ENCODE data around the gene NHP2. TPM values are rescaled to one million over a fixed set of nuclear protein-coding genes. Genes with fewer than 3 reads are reported as not detected.

NHP2 gene
- total RNA-seq, 1 experiment from 2014 or later = 470 TPM

DNA sequence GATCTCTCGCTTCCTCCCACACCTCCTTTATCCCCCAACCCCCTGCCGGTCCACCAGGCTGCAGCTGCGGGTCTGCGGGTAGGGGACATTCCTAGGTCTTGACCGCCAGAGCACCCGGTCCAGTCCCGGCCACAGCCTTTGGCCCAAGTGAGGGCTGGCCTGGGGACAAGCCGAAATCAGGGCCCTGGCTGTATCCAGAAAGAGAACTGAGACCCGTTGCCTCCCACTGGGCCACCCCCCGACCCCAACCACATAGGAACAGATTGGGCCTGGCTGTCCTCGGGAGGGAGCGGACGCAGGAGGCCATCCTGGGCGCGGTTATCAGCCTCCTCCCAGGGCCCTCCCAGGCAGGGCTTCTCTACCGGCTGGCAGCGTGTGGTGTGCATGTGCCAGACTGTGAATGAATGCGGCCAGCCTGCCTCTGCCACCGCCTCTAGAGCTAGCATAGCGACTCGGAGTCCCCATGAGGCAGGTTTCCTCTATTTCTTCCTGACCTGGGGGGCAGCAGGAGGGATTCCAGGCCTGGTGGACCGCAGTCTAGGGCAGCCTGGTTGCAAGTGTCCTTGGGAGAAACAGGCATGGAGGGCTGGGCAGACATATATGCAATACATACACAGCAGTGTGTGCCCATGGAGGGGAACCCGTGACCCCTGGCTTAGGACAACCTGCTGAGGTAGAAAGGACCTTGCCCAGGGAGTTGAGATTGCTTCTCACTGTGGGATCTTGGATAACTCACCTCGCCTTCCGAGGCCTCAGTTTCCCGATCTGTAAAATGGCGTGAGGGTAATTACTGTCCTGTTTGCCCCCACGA, 39.2 kb downstream of the NHP2 start:
- no peak for DNase-seq (ENCODE audit: low spot score)

- DNase-seq (ENCODE audit: low spot score) = no peak
These were observed 39.8 kb downstream of the NHP2 start for GRCh38 chr5:178113841-178114324.

- DNase-seq (ENCODE audit: low spot score) = peak; percentile 35
These were observed 40.4 kb downstream of the NHP2 start, which contains the start of gene N4BP3 for GRCh38 chr5:178113141-178113787. TSS of gene N4BP3 (plus strand) at chr5:178113532. CDS start at chr5:178119584, 6,052 bp downstream.

- DNase-seq (ENCODE audit: low spot score) = no peak
These were observed 41.1 kb downstream of the NHP2 start for GRCh38 chr5:178112545-178112944.

GRCh38 chr5:178111925-178112324, 41.8 kb downstream of the NHP2 start:
- no peak for DNase-seq (ENCODE audit: low spot score)

DNA sequence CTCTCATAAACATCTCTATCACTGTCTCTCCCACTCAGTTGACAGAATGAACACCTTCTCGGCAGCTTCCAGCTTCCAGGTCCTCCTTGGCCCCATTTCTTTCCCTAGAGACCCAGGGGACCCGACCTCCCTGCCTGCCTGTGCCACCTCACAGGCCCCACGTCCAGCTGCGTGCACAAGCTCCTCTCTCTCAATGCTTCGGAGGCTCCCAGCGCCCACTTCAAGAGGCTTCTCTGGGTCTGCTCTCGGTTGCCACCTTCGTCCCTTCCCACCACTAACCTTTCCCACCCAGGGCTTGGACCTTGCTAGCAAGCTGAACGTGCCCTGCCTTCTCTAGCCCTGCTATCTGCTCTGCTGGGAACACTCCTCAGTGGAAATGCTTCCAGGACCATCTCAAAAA, 43.2 kb downstream of the NHP2 start:
- no peak for DNase-seq (ENCODE audit: low spot score)

- DNase-seq (ENCODE audit: low spot score) = no peak
These were observed 44.7 kb downstream of the NHP2 start for GRCh38 chr5:178108966-178109365.

GRCh38 chr5:178108446-178108845, 45.2 kb downstream of the NHP2 start:
- no peak for DNase-seq (ENCODE audit: low spot score)

DNA sequence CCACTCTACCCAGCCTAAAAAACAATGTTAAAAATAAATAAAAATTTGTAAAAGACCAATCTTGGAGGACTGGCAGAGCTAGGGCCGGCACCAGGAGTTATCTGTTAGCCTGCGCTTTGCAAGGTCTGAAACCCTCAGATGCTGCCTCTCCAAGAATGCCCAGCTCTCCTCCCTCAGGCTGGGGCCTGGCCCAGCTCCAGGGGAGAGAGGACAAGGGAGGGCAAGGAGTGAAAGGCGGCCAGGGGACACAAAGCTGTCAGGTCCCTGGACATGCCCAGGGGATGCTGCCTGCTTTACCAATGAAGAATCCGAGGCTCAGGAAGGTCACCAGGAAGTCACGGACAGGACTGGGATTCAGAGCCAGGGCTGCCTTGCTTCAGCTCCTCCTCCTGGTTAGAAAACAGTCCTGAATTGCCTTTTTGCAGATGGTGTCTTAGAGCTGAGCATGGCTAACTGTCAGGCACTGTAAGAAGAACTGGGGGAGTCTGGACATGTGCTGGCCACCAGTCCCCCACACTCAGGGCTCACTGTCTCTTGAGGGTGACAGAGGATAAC, 45.9 kb downstream of the NHP2 start:
- DNase-seq (ENCODE audit: low spot score) = no peak

DNA sequence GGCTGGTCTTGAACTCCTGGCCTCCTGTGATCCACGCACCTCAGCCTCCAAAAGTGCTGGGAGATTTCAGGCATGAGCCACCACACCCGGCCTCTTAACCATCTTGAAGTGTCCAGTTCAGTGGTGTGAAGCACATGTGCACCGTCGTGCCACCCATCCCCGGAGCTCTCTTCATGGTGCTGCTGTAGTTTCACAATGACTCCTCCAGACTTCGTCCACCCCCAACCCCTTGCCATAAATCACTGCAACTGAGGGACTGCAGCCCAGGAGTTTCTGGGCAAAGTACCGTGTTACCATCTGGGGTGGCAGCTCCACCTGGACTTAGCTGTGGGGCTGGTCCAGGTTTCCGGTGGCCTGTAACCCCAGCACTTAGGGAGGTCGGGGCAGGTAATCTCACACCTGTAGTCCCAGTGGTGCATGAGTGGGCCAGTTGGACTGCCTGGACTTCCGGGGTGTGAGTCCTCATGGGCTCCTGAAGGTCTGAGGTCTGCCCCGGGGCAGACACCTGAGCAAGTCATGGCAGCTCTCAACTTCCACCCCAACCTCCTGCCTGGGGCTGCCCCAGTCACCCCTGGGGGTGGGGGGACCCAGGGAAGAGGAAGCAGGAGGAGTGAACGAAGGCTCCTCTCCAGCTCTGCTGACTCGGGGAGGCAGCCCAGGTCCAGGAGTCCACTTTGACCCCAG, 47.0 kb downstream of the NHP2 start:
- DNase-seq (ENCODE audit: low spot score) = no peak

DNA sequence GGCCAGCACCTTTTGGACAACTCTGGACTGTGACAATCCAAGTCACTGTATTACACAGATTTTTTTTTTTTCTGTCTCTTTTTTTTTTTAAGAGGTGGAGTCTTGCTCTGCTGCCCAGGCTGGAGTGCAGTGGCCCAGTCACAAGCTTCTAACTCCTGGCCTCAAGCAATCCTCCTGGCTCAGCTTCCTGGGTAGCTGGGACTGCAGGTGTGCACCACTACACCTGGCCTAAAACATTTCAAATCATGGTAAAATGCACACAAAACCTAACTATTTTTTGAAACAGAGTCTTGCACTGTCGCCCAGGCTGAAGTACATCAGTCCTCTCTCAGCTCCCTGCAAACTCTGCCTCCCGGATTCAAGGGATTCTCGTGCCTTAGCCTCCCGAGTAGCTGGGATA, 47.6 kb downstream of the NHP2 start:
- no peak for DNase-seq (ENCODE audit: low spot score)

GRCh38 chr5:178104492-178104891, 49.2 kb downstream of the NHP2 start:
- no peak for DNase-seq (ENCODE audit: low spot score)

GRCh38 chr5:178103612-178104011, 50.1 kb downstream of the NHP2 start:
- DNase-seq (ENCODE audit: low spot score) = no peak

Other genes starting within 250 kb of the NHP2 start
- gene PROP1, start 157.6 kb downstream of the NHP2 start, total RNA-seq (2014; rRNA removed; shearing (Covaris generic)) = not detected in 2 replicates
- gene N4BP3, start 40.4 kb downstream of the NHP2 start, total RNA-seq (2014; rRNA removed; shearing (Covaris generic)) = 0.17 and 0.33 TPM in 2 replicates
- gene RMND5B, start 22.9 kb downstream of the NHP2 start, total RNA-seq (2014; rRNA removed; shearing (Covaris generic)) = 23.4 and 32.0 TPM in 2 replicates
- gene GMCL2, start 33.5 kb upstream of the NHP2 start, total RNA-seq (2014; rRNA removed; shearing (Covaris generic)) = not detected in 2 replicates
- gene HNRNPAB, start 50.6 kb upstream of the NHP2 start, total RNA-seq (2014; rRNA removed; shearing (Covaris generic)) = 98.5 and 106 TPM in 2 replicates
- gene PHYKPL, start 78.9 kb upstream of the NHP2 start, total RNA-seq (2014; rRNA removed; shearing (Covaris generic)) = 2.4 and 3.6 TPM in 2 replicates

Data from A172 (cell line).